ENCODE measurements around the gene PERCC1.

Gene PERCC1

DNA sequence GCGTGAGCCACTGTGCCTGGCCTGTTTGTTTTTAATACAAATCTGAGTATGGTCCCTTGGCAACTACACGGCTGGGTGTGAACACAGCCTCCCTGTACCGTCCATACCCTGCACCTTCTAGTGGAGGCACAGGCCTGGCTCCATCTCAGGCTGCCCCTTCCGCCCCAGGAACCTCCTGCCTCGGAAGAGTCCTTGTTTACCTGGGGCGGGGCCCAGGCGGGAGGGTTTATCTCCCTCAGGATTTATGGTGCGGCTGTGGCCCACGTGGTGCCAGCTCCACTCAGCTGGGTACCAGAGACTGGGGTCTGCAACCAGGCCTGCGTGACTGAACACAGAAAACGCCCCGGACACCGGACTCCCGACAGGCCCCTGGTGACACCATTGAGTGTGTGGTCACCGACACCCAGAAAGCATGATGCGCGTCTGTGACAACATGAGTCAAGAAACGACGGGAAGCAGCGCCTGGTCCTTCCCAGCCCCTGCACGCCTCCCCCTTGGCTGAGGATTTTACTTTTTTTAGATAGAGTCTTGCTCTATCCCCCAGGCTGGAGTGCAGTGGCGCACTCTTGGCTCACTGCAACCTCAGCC, 35.3 kb upstream of the PERCC1 start:
- Histone ChIP-seq H3K27ac (ENCODE audit: low read length) (no peak overlapping the region), H3K36me3 (ENCODE audit: control insufficient read depth in 2 of 2, insufficient read depth in 2 of 2, low read length in 2 of 2) (peaks cover 19 to 34% of the 10 kb centered on the region in 2 donors), H3K9ac (ENCODE audit: low read length in 2 of 2) (no peak overlapping the region), H3K27me3 (ENCODE audit: control insufficient read depth in 1 of 2, insufficient read depth in 2 of 2, low read length in 2 of 2) (no peaks in the 10 kb centered on the region), H3K4me3 (ENCODE audit: low read length in 2 of 2) (no peak overlapping the region), H3K4me1 (ENCODE audit: control insufficient read depth, insufficient read depth, low read length) (no peaks in the 10 kb centered on the region), H3K9me3 (ENCODE audit: control insufficient read depth in 2 of 2, low read length in 2 of 2) (no peaks in the 10 kb centered on the region)

DNA sequence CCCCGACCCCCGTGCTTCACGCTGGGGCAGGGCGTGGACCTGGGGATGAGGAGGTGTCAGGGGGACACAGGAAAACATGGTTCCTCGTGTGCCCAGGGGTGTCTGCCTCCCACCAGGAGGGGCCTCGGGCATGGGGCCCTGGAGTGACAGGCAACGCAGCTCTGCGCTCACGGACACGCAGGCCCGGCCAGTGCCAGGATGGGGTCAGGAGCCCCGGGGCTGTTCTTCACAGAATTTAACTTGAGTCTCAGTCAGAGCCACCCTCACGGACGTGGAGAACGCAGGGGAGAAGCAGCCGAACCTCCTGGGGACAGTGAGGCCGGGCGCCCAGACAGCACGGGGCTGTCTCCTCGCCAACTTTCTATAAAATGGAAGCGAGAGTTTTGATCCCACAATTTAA, 33.1 kb upstream of the PERCC1 start:
- Histone ChIP-seq H3K27me3 (ENCODE audit: control insufficient read depth in 1 of 2, insufficient read depth in 2 of 2, low read length in 2 of 2) (no peaks in the 10 kb centered on the region), H3K36me3 (ENCODE audit: control insufficient read depth in 2 of 2, insufficient read depth in 2 of 2, low read length in 2 of 2) (peaks cover 24 to 36% of the 10 kb centered on the region in 2 donors), H3K4me3 (ENCODE audit: low read length in 2 of 2) (no peak overlapping the region), H3K9me3 (ENCODE audit: control insufficient read depth in 2 of 2, low read length in 2 of 2) (no peaks in the 10 kb centered on the region), H3K9ac (ENCODE audit: low read length in 2 of 2) (no peak overlapping the region), H3K27ac (ENCODE audit: low read length) (no peak overlapping the region), H3K4me1 (ENCODE audit: control insufficient read depth, insufficient read depth, low read length) (no peaks in the 10 kb centered on the region)

DNA sequence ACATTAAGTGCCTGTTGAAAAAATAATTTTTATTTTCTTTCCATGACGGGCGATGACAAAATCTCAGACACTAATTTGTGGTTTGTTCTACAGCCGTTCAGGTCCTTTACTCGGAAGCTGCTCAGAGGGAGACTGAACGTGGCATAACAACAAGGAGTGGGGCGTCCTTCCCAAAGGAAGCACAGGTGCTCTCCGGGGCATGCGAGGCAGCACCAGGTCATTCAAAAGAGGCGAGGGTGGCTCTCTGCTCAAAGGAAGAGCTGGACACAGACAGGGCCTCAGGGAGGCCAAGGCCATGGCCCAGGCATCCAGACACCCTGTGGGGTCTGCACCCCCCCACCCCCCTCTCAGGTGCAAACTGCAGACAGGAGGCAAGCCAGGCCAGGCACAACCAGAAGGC, 32.5 kb upstream of the PERCC1 start:
- Histone ChIP-seq H3K27ac (ENCODE audit: low read length) (no peak overlapping the region), H3K9ac (ENCODE audit: low read length in 2 of 2) (no peak overlapping the region), H3K36me3 (ENCODE audit: control insufficient read depth in 2 of 2, insufficient read depth in 2 of 2, low read length in 2 of 2) (peaks cover 24 to 35% of the 10 kb centered on the region in 2 donors), H3K9me3 (ENCODE audit: control insufficient read depth in 2 of 2, low read length in 2 of 2) (no peaks in the 10 kb centered on the region), H3K4me3 (ENCODE audit: low read length in 2 of 2) (no peak overlapping the region), H3K27me3 (ENCODE audit: control insufficient read depth in 1 of 2, insufficient read depth in 2 of 2, low read length in 2 of 2) (no peaks in the 10 kb centered on the region), H3K4me1 (ENCODE audit: control insufficient read depth, insufficient read depth, low read length) (no peaks in the 10 kb centered on the region)

DNA sequence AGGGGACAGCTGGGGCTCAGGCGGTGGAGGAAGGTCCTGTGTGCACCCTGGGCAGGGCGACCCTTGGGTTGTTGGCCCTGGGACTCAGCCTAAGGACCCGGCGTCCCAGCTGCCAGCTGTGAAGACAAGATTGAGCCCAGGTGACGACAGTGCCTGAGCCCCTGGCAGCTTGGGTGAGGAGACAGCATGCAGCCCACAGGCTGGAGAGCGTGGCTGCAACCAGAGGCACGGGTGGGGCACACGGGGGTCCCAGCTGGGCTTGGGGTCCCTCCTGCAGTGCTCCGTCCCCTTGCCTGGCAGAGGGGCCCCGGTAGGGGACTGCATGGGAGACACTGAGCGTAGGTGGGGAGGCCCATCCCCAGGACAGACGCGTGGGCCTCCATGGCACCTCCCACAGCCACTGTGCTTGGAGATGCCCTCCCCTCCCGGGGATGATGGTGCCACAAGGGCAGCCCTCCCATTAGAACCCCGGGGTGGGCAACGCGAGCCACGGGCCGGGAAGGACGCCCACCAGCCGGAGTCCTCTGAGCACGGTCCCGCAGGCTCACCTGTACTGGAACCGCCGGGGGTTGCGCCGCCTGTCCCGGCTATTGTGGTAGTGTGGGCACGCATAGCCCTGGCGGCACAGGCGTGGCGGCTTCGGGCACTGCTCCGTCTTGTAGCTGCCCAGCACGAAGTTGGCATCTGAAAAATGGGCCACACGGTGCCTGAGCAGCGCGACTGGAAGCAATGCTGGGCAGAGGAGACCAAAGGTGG, 31.9 kb upstream of the PERCC1 start:
- no peak overlapping the region for H3K9ac ChIP-seq (ENCODE audit: low read length in 2 of 2)
- no peaks in the 10 kb centered on the region for H3K4me1 ChIP-seq (ENCODE audit: control insufficient read depth, insufficient read depth, low read length)
- H3K36me3 ChIP-seq (ENCODE audit: control insufficient read depth in 2 of 2, insufficient read depth in 2 of 2, low read length in 2 of 2): peaks cover 19 to 29% of the 10 kb centered on the region in 2 donors
- H3K27me3 ChIP-seq (ENCODE audit: control insufficient read depth in 1 of 2, insufficient read depth in 2 of 2, low read length in 2 of 2): no peaks in the 10 kb centered on the region
- H3K9me3 ChIP-seq (ENCODE audit: control insufficient read depth in 2 of 2, low read length in 2 of 2): no peaks in the 10 kb centered on the region
- no peak overlapping the region for H3K4me3 ChIP-seq (ENCODE audit: low read length in 2 of 2)
- no peak overlapping the region for H3K27ac ChIP-seq (ENCODE audit: low read length)

DNA sequence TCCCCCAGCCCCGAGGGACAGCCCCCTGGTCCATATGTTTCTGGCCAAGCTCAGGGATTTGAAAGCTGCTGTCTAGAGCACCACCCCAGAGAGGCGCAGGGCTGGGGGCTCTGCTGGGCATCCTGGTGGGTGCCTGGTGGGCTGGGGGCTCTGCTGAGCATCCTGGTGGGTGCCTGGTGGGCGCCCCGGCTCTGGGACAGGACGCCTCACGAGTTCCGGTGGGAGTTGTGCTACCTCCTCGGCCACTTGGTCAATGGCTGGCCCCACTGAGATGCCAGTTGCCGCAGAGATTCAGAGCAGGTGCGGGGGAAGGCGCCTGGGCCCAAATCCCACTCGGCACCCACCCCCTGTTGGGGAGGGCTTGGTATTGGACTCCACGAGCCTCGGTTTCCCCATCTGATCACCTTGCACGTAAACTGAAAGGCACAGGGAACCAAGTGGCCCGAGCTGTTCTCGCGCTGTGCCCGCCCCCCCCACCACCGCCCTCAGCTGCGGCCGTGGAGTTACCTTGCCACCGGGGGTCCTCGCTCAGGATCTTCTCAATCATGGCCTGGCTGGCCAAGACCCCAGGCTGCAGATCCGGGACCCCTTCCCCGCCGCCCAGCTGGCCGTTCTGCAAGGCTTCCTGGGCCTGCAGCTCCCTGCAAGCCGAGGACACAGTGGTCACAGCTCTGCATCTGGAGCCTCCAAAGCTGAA, 29.7 kb upstream of the PERCC1 start:
- H3K36me3 ChIP-seq (ENCODE audit: control insufficient read depth in 2 of 2, insufficient read depth in 2 of 2, low read length in 2 of 2): peaks cover 16 to 25% of the 10 kb centered on the region in 2 donors
- H3K4me1 ChIP-seq (ENCODE audit: control insufficient read depth, insufficient read depth, low read length): no peaks in the 10 kb centered on the region
- no peak overlapping the region for H3K9ac ChIP-seq (ENCODE audit: low read length in 2 of 2)
- no peak overlapping the region for H3K27ac ChIP-seq (ENCODE audit: low read length)
- no peak overlapping the region for H3K4me3 ChIP-seq (ENCODE audit: low read length in 2 of 2)
- no peaks in the 10 kb centered on the region for H3K27me3 ChIP-seq (ENCODE audit: control insufficient read depth in 1 of 2, insufficient read depth in 2 of 2, low read length in 2 of 2)
- no peaks in the 10 kb centered on the region for H3K9me3 ChIP-seq (ENCODE audit: control insufficient read depth in 2 of 2, low read length in 2 of 2)

DNA sequence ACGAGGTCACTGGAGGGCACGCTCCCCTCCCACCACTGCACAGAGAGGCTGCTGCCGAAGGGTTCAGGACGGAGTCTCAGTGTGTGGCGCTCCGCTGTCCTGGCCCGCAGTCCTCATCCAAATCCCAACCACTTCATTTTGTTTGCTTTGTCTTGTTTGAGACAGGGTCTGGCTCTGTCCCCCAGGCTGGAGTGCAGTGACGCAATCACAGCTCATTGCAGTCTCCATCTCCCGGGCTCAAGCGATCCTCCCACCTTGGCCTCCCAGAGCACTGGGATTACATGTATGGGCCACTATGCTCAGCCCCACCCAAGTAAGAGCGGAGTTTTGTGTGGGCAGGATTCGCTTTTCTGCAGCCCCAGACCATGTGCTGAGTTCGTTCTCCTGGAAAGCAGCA, 29.1 kb upstream of the PERCC1 start:
- H3K27ac ChIP-seq (ENCODE audit: low read length): no peak overlapping the region
- no peaks in the 10 kb centered on the region for H3K9me3 ChIP-seq (ENCODE audit: control insufficient read depth in 2 of 2, low read length in 2 of 2)
- H3K36me3 ChIP-seq (ENCODE audit: control insufficient read depth in 2 of 2, insufficient read depth in 2 of 2, low read length in 2 of 2): peaks cover 16 to 25% of the 10 kb centered on the region in 2 donors
- H3K27me3 ChIP-seq (ENCODE audit: control insufficient read depth in 1 of 2, insufficient read depth in 2 of 2, low read length in 2 of 2): no peaks in the 10 kb centered on the region
- H3K9ac ChIP-seq (ENCODE audit: low read length in 2 of 2): no peak overlapping the region
- no peaks in the 10 kb centered on the region for H3K4me1 ChIP-seq (ENCODE audit: control insufficient read depth, insufficient read depth, low read length)
- no peak overlapping the region for H3K4me3 ChIP-seq (ENCODE audit: low read length in 2 of 2)

GRCh38 chr16:1403036-1403435, 27.8 kb upstream of the PERCC1 start:
- H3K36me3 ChIP-seq (ENCODE audit: control insufficient read depth in 2 of 2, insufficient read depth in 2 of 2, low read length in 2 of 2): peaks cover 16 to 24% of the 10 kb centered on the region in 2 donors
- H3K4me1 ChIP-seq (ENCODE audit: control insufficient read depth, insufficient read depth, low read length): peaks cover 3% of the 10 kb centered on the region
- H3K27ac ChIP-seq (ENCODE audit: low read length): no peak overlapping the region
- H3K27me3 ChIP-seq (ENCODE audit: control insufficient read depth in 1 of 2, insufficient read depth in 2 of 2, low read length in 2 of 2): no peaks in the 10 kb centered on the region
- H3K9me3 ChIP-seq (ENCODE audit: control insufficient read depth in 2 of 2, low read length in 2 of 2): no peaks in the 10 kb centered on the region
- H3K4me3 ChIP-seq (ENCODE audit: low read length in 2 of 2): no peak overlapping the region
- H3K9ac ChIP-seq (ENCODE audit: low read length in 2 of 2): no peak overlapping the region

GRCh38 chr16:1403733-1404132, 27.1 kb upstream of the PERCC1 start:
- Histone ChIP-seq H3K27me3 (ENCODE audit: control insufficient read depth in 1 of 2, insufficient read depth in 2 of 2, low read length in 2 of 2) (no peaks in the 10 kb centered on the region), H3K4me1 (ENCODE audit: control insufficient read depth, insufficient read depth, low read length) (peaks cover 8% of the 10 kb centered on the region), H3K27ac (ENCODE audit: low read length) (no peak overlapping the region), H3K36me3 (ENCODE audit: control insufficient read depth in 2 of 2, insufficient read depth in 2 of 2, low read length in 2 of 2) (peaks cover 16 to 21% of the 10 kb centered on the region in 2 donors), H3K9ac (ENCODE audit: low read length in 2 of 2) (no peak overlapping the region), H3K9me3 (ENCODE audit: control insufficient read depth in 2 of 2, low read length in 2 of 2) (no peaks in the 10 kb centered on the region), H3K4me3 (ENCODE audit: low read length in 2 of 2) (no peak overlapping the region)

- Histone ChIP-seq H3K4me1 (ENCODE audit: control insufficient read depth, insufficient read depth, low read length) (peaks cover 13% of the 10 kb centered on the region), H3K9ac (ENCODE audit: low read length in 2 of 2) (peak overlapping the region in 1 of 2 donors; percentile 45), H3K9me3 (ENCODE audit: control insufficient read depth in 2 of 2, low read length in 2 of 2) (no peaks in the 10 kb centered on the region), H3K27me3 (ENCODE audit: control insufficient read depth in 1 of 2, insufficient read depth in 2 of 2, low read length in 2 of 2) (no peaks in the 10 kb centered on the region), H3K36me3 (ENCODE audit: control insufficient read depth in 2 of 2, insufficient read depth in 2 of 2, low read length in 2 of 2) (peaks cover 6 to 7% of the 10 kb centered on the region in 2 donors), H3K4me3 (ENCODE audit: low read length in 2 of 2) (peak overlapping the region; percentile 25 to 75), H3K27ac (ENCODE audit: low read length) (no peak overlapping the region)
Observed at GRCh38 chr16:1407753-1408152, 23.1 kb upstream of the PERCC1 start.

DNA sequence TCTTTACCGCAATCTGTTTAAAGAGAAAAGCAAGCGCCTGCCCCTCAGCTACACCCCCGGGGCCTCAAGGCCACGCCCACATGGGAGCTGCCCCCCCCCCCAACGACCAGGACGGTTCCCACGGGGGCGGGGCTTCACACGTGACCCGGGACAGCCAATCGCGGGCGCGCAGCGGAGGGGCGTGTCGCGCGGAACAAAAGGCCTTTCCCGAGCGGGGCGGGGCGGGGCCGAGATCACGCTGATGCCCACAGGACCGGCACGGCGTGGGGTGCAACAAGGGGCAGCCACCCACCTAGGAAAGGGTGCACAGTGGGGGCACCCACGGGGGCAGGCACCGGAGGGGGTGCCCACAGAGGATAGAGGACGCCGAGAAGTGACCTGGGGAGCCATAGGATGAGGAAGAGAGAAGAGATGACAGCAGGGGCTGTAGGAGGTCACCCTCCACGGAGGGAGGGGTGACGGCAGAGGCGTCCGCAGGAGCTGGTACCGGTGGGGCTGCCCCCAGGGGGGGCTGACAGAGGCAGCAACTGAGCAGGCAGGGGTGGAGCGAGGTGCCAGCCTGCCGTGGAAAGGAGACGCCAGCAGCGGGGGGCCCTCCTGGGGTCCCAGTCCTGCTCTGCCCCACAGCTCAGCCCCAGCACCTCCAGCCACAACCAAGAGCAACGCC, 22.6 kb upstream of the PERCC1 start:
- Histone ChIP-seq H3K4me1 (ENCODE audit: control insufficient read depth, insufficient read depth, low read length) (peaks cover 16% of the 10 kb centered on the region), H3K27ac (ENCODE audit: low read length) (no peak overlapping the region), H3K4me3 (ENCODE audit: low read length in 2 of 2) (peak overlapping the region; percentile 63 to 75), H3K27me3 (ENCODE audit: control insufficient read depth in 1 of 2, insufficient read depth in 2 of 2, low read length in 2 of 2) (no peaks in the 10 kb centered on the region), H3K9ac (ENCODE audit: low read length in 2 of 2) (peak overlapping the region in 1 of 2 donors; percentile 45), H3K9me3 (ENCODE audit: control insufficient read depth in 2 of 2, low read length in 2 of 2) (no peaks in the 10 kb centered on the region), H3K36me3 (ENCODE audit: control insufficient read depth in 2 of 2, insufficient read depth in 2 of 2, low read length in 2 of 2) (peaks cover 4% of the 10 kb centered on the region in 2 donors)
